GM12878 (cell line): ENCODE measurements around the gene TGFB1. TPM values are rescaled to one million over a fixed set of nuclear protein-coding genes. Genes with fewer than 3 reads are reported as not detected.

Source experiments
- ATF3 ChIP-seq: IDR thresholded peaks from 2 replicates; pipeline ENCODE4 v1.6.1; 2011; ENCODE audit warnings: low read depth, mild to moderate bottlenecking, low read length, moderate library complexity, borderline replicate concordance; ENCODE audit errors: extremely low read depth
- ATF7 ChIP-seq: fragments of 450-650 bp; IDR thresholded peaks from 2 replicates; pipeline ENCODE4 v1.6.1; 2016; ENCODE audit warnings: low read depth, mild to moderate bottlenecking
- ESRRA ChIP-seq: IDR thresholded peaks from 2 replicates; pipeline ENCODE4 v1.6.1; 2012; ENCODE audit warnings: mild to moderate bottlenecking, low read length, improper control_type of control experiment
- HDGF ChIP-seq: fragments of 450-650 bp; IDR thresholded peaks from 2 replicates; pipeline ENCODE4 v1.6.1; 2016; ENCODE audit warnings: antibody characterized with exemption
- IRF5 ChIP-seq: fragments of 450-650 bp; IDR thresholded peaks from 2 replicates; pipeline ENCODE4 v1.6.1; 2017; ENCODE audit warnings: borderline replicate concordance
- MEF2B ChIP-seq: fragments of 450-650 bp; IDR thresholded peaks from 2 replicates; pipeline ENCODE4 v1.6.1; 2018; ENCODE audit warnings: mild to moderate bottlenecking, moderate library complexity; ENCODE audit not compliant: partially characterized antibody, poor library complexity, severe bottlenecking
- MXI1 ChIP-seq: fragments of 150-350 bp; IDR thresholded peaks from 2 replicates; pipeline ENCODE4 v1.6.1; 2011; ENCODE audit warnings: low read depth, mild to moderate bottlenecking, inconsistent platforms, low read length, improper control_type of control experiment
- NBN ChIP-seq: fragments of 450-650 bp; IDR thresholded peaks from 2 replicates; pipeline ENCODE4 v1.6.1; 2016
- NR2C2 ChIP-seq: IDR thresholded peaks from 2 replicates; pipeline ENCODE4 v1.6.1; 2011; ENCODE audit warnings: borderline replicate concordance, low read depth; ENCODE audit not compliant: control insufficient read depth, insufficient read length
- NRF1 ChIP-seq: conservative IDR thresholded peaks from 2 replicates; pipeline ENCODE4 v1.6.1; 2011; ENCODE audit warnings: mild to moderate bottlenecking, low read depth, low read length, improper control_type of control experiment
- STAT3 ChIP-seq: IDR thresholded peaks from 2 replicates; pipeline ENCODE4 v1.6.1; 2011; ENCODE audit warnings: low read depth, low read length, improper control_type of control experiment
- TARDBP ChIP-seq: IDR thresholded peaks from 2 replicates; pipeline ENCODE4 v1.6.1; 2016; ENCODE audit warnings: borderline replicate concordance
- YY1 ChIP-seq: IDR thresholded peaks from 2 replicates; pipeline ENCODE4 v1.6.1; 2011; ENCODE audit warnings: low read depth, mild to moderate bottlenecking, low read length
- ZBTB11 ChIP-seq: fragments of 450-650 bp; formaldehyde crosslinking; IDR thresholded peaks from 2 replicates; pipeline ENCODE4 v1.5.0; 2022; ENCODE audit warnings: mild to moderate bottlenecking, missing genetic modification characterization
- ZNF274 ChIP-seq: IDR thresholded peaks from one replicate; pipeline ENCODE4 v1.8.0; 2011; ENCODE audit not compliant: insufficient read length, insufficient read depth
- polyA plus RNA-seq, 11 experiments: library from polyadenylated mRNA; depleted of rRNA in 4 of 11; unstranded in 6 of 11; stranded (reverse) in 5 of 11; fragments of >200 nt; fragmentation: Nextera tagmentation in 4 of 11; fragmentation: Illumina TruSeq in 1 of 11; extraction: Ambion mirVana in 4 of 11; extraction: Trizol in 1 of 11; gene quantifications; 1 replicate in 1 of 11; 2 replicates in 10 of 11; pipeline versions ENCODE4 v1.2.1 to v1.2.3, GENCODE V29; 2011 to 2016; ENCODE audit warnings: inconsistent platforms in 2 of 11, missing spikeins in 2 of 11, low read depth in 1 of 11
- total RNA-seq, 4 experiments: library from RNA; depleted of rRNA in 3 of 4; stranded (reverse); fragments of >200 nt in 3 of 4; fragmentation: Illumina TruSeq in 1 of 4; extraction: Trizol in 1 of 4; gene quantifications; 2 replicates each; pipeline versions ENCODE4 v1.2.1 to v1.2.3, GENCODE V29; 2013 to 2021
- TF ChIP-seq, protein P1 (sequence below): fragments of 450-650 bp; IDR thresholded peaks from 2 replicates; pipeline ENCODE4 v1.6.1; 2016; ENCODE audit warnings: mild to moderate bottlenecking, moderate library complexity, borderline replicate concordance
- TF ChIP-seq, protein P2 (sequence below): fragments of 450-650 bp; formaldehyde crosslinking; IDR thresholded peaks from 2 replicates; pipeline ENCODE4 v1.4.0; 2022; ENCODE audit warnings: mild to moderate bottlenecking, moderate library complexity

TGFB1 gene
- total and polyA plus RNA-seq, 10 of the 15 experiments (the other 5 are each of a cell fraction or from before 2014, with no cell fraction given): 0.23 to 120 (median 10.9) TPM

DNA sequence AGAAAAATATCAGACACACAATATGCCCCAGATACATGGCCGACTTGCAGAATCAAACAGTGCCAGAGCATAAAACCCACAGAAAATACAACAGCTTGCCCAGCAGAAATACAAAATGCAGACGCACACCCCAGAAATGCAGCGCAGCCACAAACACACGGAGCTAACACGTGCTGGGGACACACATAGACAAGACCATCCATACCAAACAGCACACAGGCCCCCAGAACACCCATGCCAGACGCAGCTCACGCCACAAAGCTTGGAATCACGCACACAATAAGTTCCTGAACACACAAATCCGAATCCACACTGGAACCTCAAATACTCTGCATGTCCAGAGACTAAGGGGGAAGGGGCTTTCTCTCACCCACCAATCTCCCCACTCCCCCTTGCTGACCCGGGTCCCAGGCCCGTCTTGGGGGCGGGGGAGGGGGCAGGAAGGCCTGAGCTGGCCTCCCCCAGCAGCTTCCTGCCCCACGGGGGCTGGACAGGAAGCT, 26.6 kb downstream of the TGFB1 start (continued):
- TF ChIP-seq IRF5 (no peak), ATF7 (no peak), ESRRA (no peak), NBN (peak; percentile 46), YY1 (no peak), HDGF (peak; percentile 17; the same call in 1 of the 2 replicates), ZBTB11 (CRISPR knock-in tag) (0 out of 2 replicates have a peak, but pooled peaks have one; percentile 12), NRF1 (no peak), TARDBP (no peak), ZNF274 (no peak), STAT3 (no peak), NR2C2 (no peak), MEF2B (no peak), MXI1 (no peak), ATF3 (no peak)
- TF ChIP-seq, protein P1, sequence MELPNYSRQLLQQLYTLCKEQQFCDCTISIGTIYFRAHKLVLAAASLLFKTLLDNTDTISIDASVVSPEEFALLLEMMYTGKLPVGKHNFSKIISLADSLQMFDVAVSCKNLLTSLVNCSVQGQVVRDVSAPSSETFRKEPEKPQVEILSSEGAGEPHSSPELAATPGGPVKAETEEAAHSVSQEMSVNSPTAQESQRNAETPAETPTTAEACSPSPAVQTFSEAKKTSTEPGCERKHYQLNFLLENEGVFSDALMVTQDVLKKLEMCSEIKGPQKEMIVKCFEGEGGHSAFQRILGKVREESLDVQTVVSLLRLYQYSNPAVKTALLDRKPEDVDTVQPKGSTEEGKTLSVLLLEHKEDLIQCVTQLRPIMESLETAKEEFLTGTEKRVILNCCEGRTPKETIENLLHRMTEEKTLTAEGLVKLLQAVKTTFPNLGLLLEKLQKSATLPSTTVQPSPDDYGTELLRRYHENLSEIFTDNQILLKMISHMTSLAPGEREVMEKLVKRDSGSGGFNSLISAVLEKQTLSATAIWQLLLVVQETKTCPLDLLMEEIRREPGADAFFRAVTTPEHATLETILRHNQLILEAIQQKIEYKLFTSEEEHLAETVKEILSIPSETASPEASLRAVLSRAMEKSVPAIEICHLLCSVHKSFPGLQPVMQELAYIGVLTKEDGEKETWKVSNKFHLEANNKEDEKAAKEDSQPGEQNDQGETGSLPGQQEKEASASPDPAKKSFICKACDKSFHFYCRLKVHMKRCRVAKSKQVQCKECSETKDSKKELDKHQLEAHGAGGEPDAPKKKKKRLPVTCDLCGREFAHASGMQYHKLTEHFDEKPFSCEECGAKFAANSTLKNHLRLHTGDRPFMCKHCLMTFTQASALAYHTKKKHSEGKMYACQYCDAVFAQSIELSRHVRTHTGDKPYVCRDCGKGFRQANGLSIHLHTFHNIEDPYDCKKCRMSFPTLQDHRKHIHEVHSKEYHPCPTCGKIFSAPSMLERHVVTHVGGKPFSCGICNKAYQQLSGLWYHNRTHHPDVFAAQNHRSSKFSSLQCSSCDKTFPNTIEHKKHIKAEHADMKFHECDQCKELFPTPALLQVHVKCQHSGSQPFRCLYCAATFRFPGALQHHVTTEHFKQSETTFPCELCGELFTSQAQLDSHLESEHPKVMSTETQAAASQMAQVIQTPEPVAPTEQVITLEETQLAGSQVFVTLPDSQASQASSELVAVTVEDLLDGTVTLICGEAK: peak; percentile 79; the same call in 1 of the 2 replicates
- TF ChIP-seq, protein P2, sequence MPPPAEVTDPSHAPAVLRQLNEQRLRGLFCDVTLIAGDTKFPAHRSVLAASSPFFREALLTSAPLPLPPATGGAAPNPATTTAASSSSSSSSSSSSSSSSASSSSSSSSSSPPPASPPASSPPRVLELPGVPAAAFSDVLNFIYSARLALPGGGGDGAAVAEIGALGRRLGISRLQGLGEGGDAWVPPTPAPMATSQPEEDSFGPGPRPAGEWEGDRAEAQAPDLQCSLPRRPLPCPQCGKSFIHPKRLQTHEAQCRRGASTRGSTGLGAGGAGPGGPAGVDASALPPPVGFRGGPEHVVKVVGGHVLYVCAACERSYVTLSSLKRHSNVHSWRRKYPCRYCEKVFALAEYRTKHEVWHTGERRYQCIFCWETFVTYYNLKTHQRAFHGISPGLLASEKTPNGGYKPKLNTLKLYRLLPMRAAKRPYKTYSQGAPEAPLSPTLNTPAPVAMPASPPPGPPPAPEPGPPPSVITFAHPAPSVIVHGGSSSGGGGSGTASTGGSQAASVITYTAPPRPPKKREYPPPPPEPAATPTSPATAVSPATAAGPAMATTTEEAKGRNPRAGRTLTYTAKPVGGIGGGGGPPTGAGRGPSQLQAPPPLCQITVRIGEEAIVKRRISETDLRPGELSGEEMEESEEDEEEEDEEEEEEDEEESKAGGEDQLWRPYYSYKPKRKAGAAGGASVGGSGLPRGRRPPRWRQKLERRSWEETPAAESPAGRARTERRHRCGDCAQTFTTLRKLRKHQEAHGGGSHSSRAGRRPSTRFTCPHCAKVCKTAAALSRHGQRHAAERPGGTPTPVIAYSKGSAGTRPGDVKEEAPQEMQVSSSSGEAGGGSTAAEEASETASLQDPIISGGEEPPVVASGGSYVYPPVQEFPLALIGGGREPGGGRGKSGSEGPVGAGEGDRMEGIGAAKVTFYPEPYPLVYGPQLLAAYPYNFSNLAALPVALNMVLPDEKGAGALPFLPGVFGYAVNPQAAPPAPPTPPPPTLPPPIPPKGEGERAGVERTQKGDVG: no peak
